Stimulated activated CD4-positive, alpha-beta T cell treated with anti-CD3 and anti-CD28 coated beads, Interleukin-1b, Interleukin-23, amount 100 ng/mL, for 1 hour (primary cell): Measurements from ENCODE around the gene SRCAP.

Experiments used
- DNase-seq, 2 donors: peaks; one replicate each; pipeline ENCODE4 v3.0.0-alpha.2; 2020; ENCODE audit warnings: low read depth in 2 of 2

Gene SRCAP

DNA sequence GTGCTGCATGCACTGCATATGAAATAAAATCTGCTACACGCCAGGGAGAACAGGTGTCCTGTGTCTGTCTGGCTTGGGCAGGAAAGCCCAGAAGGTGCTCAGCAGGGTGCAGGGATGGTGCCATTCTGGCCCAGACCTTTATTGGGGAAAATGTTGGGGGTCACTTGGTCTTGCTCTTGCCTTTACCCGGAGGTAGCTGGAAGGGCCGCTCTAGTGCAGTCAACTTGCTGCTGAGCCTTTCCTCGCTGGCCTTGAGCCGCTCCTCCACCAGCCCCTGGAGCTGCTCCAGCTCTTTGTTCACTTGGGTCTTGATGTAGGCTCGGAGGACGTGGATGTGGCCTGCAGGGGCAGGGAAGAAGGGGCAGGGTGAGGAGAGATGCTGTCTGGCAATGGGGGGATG is 58.3 kb downstream of the SRCAP start:
- DNase-seq: no peak

- no peak for DNase-seq
Observed at GRCh38 chr16:30758988-30759491, 60.1 kb downstream of the SRCAP start.

GRCh38 chr16:30760001-30760559 is 61.1 kb downstream of the SRCAP start:
- DNase-seq: no peak

DNA sequence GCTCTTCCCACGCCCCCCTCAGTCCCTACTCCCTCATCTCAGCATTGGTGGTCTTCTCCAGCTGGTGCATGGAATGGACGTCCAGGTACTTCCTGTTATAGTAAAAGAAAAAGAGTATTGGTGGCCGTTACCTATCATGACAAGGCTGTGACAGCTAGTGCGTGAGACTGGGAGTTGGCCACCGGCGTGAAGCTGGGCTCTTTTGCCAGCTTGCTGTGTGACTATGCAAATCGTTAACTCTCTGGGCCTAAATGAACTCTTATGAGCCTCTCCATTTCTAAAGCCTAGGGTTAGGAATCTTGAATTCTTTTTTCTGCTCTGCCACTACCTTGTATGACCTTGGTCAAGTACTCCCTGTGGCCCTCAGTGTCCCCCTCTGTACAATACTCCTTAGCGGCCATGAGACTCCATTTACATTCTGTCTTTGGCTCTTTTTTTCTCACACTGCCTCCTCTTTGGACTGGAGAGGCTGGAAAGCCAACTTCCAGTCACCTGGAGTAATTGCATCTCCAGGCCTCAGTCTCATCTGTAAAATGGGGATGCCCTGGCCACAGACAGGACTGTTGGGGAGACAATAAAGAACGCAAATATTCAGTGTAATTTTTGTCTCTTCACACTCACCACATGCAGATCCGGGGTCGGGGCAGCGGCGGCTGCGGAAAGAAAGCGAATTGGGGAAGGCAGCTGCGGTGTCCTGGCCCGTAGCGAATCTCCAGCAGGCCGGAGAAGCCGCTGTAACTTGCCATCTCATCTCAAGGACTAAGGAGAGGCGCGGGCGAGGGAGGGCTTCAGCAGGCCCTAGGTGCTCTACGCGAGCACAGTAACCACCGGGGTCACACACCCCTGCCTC is 61.8 kb downstream of the SRCAP start:
- DNase-seq: no peak

GRCh38 chr16:30761427-30761927 is 62.5 kb downstream of the SRCAP start:
- no peak for DNase-seq

DNA sequence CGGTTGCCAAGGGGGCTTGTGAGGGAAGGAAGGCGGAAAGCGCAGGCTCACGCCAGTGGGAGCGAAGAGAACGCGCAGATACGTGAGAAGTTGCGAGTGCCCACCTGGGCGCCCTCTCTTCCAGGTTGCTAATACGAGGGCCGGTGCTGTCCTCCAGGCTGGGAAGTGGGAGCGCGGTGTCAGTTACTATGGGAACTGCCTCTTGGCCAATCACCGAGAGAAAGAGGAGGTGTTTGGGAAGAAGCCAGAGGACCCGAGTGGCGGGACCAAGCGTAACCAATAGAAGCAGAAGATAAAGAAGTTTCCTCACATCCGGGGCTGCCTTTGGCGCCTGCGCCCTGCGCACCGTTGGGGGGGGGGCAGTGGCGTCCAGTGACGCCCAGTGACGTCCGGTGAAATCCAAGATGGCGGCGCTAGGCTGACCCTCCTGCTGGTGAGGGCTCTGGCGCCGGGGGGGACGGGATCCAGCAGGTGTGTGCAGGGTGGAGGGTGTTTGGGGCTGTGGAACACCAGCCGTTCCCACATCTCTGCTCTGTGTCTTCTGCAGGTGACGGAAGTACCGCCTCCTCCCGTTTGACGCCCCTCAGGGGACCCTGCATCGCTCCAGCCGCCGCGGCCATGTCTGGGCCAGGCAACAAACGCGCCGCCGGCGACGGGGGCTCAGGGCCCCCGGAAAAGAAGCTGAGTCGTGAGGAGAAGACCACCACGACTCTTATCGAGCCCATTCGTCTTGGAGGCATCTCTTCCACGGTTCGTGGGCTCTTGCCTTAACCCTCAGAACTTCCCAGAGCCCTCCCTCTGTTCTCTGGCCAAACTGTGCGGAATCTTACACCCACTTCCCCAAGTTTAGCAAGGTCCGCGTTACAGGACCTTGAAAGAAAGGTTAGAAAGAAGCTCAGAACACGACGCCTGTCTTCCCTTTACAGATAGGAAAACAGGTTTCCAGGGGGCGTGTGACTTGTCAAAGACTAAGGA is 63.2 kb downstream of the SRCAP start, which contains the start of the genes CFAP119 and RNF40:
Gene CFAP119, minus strand, starts transcription at position 135 of the 975 bp plus-strand sequence. CDS start 314 bp downstream, outside the sequence.
Gene RNF40, plus strand, starts transcription at position 395 of the 975 bp plus-strand sequence. Its CDS starts 224 bp downstream, at position 619.
- peak; percentile 65 to 70 for DNase-seq

- DNase-seq: no peak
Observed at GRCh38 chr16:30762991-30763725, 64.2 kb downstream of the SRCAP start.

DNA sequence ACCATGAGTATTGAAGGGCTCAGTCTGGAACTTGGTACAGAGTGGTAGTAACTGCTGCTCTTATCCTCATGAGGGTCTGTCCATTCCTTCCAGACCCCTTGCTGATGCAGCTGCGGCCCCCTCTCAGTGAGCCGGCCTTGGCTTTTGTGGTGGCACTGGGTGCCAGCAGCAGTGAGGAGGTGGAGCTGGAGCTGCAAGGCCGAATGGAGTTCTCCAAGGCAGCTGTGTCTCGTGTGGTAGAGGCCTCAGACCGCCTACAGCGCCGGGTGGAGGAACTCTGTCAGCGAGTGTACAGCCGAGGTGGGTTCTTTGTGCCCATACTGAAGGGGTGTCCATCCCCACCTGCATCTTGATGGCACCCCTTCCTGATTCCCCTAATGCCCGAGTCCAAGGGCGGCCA is 65.1 kb downstream of the SRCAP start:
- no peak for DNase-seq

- no peak for DNase-seq
Observed at GRCh38 chr16:30764816-30765465, 66.0 kb downstream of the SRCAP start.

DNA sequence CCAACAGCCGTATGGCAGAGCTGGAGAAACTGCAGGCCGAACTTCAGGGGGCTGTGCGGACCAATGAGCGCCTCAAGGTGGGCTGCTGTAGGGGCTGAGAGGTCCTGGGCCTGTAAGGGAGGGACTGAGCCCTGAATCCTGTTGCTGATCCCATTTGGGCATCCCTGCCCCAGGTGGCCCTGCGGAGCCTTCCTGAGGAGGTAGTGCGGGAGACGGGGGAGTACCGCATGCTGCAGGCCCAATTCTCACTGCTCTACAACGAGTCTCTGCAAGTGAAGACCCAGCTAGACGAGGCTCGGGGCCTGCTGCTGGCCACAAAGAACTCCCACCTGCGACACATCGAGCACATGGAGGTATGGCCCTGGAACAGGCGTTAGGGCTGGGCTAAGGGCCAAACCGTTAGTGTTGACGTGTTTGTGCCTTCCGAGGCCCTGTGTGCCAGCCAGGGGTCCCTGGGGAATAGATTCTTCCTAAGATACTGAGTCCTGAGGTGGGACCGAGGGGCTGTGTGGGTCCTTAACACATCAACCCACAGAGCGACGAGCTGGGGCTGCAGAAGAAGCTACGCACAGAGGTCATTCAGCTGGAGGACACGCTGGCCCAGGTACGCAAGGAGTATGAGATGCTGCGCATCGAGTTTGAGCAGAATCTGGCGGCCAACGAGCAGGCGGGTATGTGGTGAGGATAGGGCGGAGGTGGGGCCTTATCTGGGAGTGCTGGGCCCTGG is 67.4 kb downstream of the SRCAP start:
- DNase-seq: no peak

- DNase-seq: no peak
Observed at GRCh38 chr16:30766933-30767284, 67.9 kb downstream of the SRCAP start.

DNA sequence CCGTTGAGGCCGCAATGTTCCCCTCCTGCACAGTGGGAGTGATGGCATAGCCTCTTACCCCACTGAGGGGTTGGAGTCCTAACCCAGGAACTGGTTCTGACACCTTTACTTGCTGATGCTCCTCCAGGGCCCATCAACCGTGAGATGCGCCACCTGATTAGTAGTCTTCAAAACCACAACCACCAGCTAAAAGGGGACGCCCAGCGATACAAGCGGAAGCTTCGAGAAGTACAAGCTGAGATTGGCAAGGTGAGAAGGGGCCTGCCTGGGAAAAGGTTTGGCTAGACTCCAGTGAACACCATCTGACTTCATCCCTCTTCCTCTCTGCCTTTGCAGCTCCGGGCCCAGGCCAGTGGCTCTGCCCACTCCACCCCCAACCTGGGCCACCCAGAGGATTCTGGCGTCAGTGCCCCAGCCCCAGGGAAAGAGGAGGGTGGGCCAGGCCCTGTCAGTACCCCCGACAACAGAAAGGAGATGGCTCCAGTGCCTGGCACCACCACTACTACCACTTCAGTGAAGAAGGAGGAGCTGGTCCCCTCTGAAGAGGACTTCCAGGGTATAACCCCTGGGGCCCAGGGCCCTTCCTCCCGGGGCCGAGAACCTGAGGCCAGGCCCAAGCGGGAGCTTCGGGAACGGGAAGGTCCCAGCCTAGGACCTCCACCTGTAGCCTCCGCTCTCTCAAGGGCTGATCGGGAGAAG is 68.9 kb downstream of the SRCAP start:
- DNase-seq: no peak

DNA sequence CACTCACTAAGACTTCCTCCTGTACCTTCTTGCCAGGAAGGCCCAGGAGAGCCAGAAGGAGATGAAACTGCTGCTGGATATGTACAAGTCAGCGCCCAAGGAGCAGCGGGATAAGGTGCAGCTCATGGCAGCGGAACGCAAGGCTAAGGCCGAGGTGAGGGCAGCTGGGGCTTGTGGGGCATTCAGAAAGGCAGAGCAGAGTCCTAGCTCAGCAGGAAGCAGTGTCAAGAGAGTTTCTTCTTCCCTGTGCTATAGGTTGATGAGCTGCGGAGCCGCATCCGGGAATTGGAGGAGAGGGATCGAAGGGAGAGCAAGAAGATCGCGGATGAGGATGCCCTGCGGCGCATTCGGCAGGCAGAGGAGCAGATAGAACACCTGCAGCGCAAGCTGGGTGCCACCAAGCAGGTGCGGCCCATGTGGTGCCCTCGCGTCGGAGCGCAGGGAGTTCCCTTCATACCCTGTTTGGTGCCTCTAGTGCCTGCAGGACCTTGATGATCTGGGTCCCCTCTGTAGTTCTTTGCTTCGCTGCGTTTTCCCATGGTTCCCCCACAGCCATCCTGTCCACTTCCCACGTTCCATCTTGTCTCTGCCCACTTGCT is 69.7 kb downstream of the SRCAP start:
- DNase-seq: no peak

DNA sequence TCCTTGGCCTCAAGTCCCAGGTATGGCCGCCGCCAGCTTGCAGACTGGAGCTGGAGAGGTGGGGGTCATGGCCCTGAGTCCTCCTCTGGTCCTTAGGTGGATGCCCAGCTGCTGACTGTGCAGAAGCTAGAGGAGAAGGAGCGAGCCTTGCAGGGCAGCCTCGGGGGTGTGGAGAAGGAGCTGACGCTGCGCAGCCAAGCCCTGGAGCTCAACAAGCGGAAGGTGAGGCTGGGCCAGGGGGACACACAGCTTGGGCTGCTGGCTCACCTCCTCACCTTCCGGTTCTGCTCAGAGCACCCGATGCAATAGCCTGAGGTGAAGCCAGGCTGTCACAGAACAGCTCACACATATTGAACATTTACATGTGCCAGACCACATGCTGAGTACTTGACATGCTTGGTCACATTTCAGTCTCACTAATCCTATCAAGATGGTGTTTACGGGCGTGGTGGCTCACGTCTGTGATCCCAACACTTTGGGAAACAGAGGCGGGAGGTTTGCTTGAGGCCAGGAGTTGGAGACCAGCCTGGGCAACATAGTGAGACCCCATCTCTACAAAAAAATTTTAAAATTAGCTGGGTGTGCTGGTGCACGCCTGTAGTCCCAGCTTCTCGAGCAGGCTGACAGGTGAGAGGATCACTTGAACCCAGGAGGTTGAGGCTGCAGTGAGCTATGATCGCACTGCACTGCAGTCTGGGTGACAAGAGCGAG is 70.6 kb downstream of the SRCAP start:
- DNase-seq: no peak

- no peak for DNase-seq
Observed at GRCh38 chr16:30771726-30772125, 72.8 kb downstream of the SRCAP start.

DNA sequence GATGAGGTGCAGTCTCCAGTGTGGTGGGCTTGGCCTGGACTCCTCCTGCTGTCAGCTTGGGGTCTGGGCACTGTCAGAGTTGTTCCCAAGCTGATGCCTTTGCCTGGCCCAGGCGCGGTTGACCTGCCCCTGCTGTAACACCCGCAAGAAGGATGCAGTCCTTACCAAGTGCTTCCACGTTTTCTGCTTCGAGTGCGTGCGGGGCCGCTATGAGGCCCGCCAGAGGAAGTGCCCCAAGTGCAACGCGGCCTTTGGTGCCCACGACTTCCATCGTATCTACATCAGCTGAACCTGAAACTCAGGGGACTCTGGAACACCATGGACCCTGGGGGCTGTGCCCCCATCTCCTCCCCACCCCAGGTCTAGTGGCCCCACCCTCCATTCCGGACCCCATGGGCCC is 74.9 kb downstream of the SRCAP start:
- DNase-seq: no peak

DNA sequence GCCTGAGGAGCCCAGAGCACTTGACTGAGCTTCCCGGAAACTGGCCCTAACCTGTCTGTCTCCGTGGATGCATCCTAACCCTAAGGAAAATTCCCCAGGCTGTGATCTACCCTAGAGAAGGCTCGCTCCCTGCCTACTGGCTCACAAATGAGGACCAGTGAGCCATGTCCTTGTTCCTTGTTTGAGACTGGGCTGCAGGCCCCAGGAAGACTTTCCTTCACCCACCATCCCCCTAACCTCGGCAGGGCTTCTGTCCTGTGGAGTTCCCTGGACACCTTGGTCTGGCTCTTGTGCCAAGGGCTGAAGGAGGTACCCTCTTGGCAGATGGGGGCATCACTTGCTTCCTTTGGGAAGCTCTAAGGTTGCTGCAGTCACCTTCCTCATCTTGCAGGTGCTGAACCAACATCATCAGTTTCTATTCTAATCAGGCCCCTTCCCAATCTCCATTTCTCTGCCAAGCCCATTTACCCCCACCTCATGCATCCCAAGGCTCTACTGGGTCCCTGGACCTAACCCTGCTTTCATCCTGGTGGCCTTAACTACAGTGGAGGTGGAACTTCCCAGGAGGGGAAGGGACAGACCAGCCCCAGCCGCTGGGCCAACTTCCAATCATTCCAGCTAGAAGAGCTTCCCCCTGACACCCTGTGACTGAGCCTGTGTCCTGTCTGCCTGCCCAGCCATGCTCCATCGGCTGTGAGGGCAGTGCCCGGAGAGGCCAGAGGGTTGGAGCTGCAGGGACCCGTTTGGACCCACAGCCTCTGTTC is 75.6 kb downstream of the SRCAP start:
- DNase-seq: no peak

DNA sequence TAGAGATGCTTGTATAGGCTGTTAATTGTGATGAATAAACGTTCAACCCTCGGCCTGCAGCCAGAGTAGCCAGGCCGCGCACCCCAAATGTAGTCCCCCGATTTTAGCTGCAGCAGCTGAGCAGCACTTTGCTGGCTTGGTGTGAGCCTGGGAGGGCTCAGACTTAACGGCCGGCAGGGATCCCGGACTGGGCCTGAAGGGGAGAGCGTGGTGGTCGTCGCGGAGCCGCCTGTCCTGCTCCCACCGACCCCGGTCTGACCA is 76.1 kb downstream of the SRCAP start:
- DNase-seq: no peak
